Endometrial microvascular endothelial cells (primary cell): ENCODE measurements around the gene EFR3B. TPM values are rescaled to one million over a fixed set of nuclear protein-coding genes. Genes with fewer than 3 reads are reported as not detected.

ENCODE experiments used
- in situ Hi-C: cut with HindIII; loops from 2 replicates; pipeline ENCODE4 v1.10.0; 2017; ENCODE audit warnings: low sequenced_read_pairs, low pct_unique_long_range_greater_than_20kb; ENCODE audit errors: inconsistent ontology term
- total RNA-seq: library from RNA; depleted of rRNA; stranded (reverse); fragments of >200 nt; gene quantifications from one replicate; pipeline ENCODE4 v1.2.3, GENCODE V29; 2015; ENCODE audit errors: inconsistent ontology term

Gene EFR3B
- total RNA-seq, 1 donor from 2014 or later: 0.65 TPM

GRCh38 chr2:25198576-25198975 is 156.7 kb downstream of the EFR3B start:
- in situ Hi-C loops: no loop called here

GRCh38 chr2:25201265-25201664 is 159.4 kb downstream of the EFR3B start:
- in situ Hi-C loops: no loop called here

- in situ Hi-C loops: no loop called here
These were observed 159.9 kb downstream of the EFR3B start for GRCh38 chr2:25201794-25202193.

GRCh38 chr2:25202275-25202674 is 160.4 kb downstream of the EFR3B start:
- in situ Hi-C loops: no loop called here

GRCh38 chr2:25204190-25204838 is 162.4 kb downstream of the EFR3B start:
- in situ Hi-C loops: no loop called here

- in situ Hi-C loops: no loop called here
These were observed 165.2 kb downstream of the EFR3B start for GRCh38 chr2:25207078-25207545.

Other genes with a start within 250 kb of the EFR3B start
- gene PTRHD1, start 248.7 kb upstream of the EFR3B start, total RNA-seq: 32.2 TPM
- gene CENPO, start 248.7 kb upstream of the EFR3B start, total RNA-seq: 39.4 TPM
- 38.0 TPM for gene ADCY3, start 121.8 kb upstream of the EFR3B start, total RNA-seq
- gene DNAJC27, start 70.1 kb upstream of the EFR3B start, total RNA-seq: 4.2 TPM
- 5.9 TPM for gene POMC, start 126.5 kb downstream of the EFR3B start, total RNA-seq